ENCODE data around the gene NOX5. TPM values are rescaled to one million over a fixed set of nuclear protein-coding genes. Genes with fewer than 3 reads are reported as not detected.

Gene NOX5
- total and polyA plus RNA-seq, 2 of the 13 experiments (the other 11 are each of a cell fraction or from before 2014, with no cell fraction given): not detected

- no TSS peak for BruUV-seq (replicated peaks)
- FAIRE-seq: no peak
- Histone ChIP-seq H2AFZ (ENCODE audit: low read length) (no peak overlapping the region), H3K4me1 (ENCODE audit: insufficient read depth, low read length) (no peaks in the 10 kb centered on the region), H3K36me3 (replicated peaks in 1 of 2; ENCODE audit: control insufficient read depth in 1 of 2, insufficient read depth in 2 of 2, low read length in 2 of 2) (no peaks in the 10 kb centered on the region), H3K27me3 (ENCODE audit: control insufficient read depth in 1 of 2, insufficient read depth in 2 of 2, low read length in 2 of 2) (peaks cover 2 to 10% of the 10 kb centered on the region in 2 experiments; a peak in 2 of 5 replicates), H3K79me2 (ENCODE audit: insufficient read depth, low read length) (no peaks in the 10 kb centered on the region), H3K4me2 (ENCODE audit: low read depth, low read length) (no peak overlapping the region), H3K4me3 (replicated peaks in 1 of 3; ENCODE audit: insufficient read depth in 1 of 3, low read depth in 2 of 3, low read length in 3 of 3) (no peak overlapping the region), H4K20me1 (ENCODE audit: insufficient read depth, low read length) (no peaks in the 10 kb centered on the region), H3K27ac (ENCODE audit: extremely low read length, insufficient read depth, low read length) (no peak overlapping the region), H3K9ac (ENCODE audit: insufficient read depth, low read depth, low read length) (no peak overlapping the region), H3K9me3 (ENCODE audit: low read length) (no peaks in the 10 kb centered on the region)
- 28% methylated on average over 2 of the region's 2 CpGs for WGBS (ENCODE audit: low lambda C conversion rate)
- DNase-seq (ENCODE audit: low spot score): no peak
- intact Hi-C loops (cut with micrococcal nuclease; ENCODE audit: unreplicated experiment): no loop called here
- TF ChIP-seq GTF3A (CRISPR knock-in tag; conservative IDR thresholded peaks at IDR 0.05): no peak
- no peak for TF ChIP-seq ZNF512 (CRISPR knock-in tag; IDR thresholded peaks at IDR 0.05)
- TF ChIP-seq, protein P1, sequence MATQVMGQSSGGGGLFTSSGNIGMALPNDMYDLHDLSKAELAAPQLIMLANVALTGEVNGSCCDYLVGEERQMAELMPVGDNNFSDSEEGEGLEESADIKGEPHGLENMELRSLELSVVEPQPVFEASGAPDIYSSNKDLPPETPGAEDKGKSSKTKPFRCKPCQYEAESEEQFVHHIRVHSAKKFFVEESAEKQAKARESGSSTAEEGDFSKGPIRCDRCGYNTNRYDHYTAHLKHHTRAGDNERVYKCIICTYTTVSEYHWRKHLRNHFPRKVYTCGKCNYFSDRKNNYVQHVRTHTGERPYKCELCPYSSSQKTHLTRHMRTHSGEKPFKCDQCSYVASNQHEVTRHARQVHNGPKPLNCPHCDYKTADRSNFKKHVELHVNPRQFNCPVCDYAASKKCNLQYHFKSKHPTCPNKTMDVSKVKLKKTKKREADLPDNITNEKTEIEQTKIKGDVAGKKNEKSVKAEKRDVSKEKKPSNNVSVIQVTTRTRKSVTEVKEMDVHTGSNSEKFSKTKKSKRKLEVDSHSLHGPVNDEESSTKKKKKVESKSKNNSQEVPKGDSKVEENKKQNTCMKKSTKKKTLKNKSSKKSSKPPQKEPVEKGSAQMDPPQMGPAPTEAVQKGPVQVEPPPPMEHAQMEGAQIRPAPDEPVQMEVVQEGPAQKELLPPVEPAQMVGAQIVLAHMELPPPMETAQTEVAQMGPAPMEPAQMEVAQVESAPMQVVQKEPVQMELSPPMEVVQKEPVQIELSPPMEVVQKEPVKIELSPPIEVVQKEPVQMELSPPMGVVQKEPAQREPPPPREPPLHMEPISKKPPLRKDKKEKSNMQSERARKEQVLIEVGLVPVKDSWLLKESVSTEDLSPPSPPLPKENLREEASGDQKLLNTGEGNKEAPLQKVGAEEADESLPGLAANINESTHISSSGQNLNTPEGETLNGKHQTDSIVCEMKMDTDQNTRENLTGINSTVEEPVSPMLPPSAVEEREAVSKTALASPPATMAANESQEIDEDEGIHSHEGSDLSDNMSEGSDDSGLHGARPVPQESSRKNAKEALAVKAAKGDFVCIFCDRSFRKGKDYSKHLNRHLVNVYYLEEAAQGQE (IDR thresholded peaks at IDR 0.05; ENCODE audit: borderline replicate concordance in 1 of 2, low read depth in 1 of 2, low read length in 2 of 2): no peak
- no peak for TF ChIP-seq ZNF17 (CRISPR knock-in tag; IDR thresholded peaks at IDR 0.05)
- TF ChIP-seq MED13 (CRISPR knock-in tag; IDR thresholded peaks at IDR 0.05): no peak
- no peak for TF ChIP-seq PAF1 (CRISPR knock-in tag; IDR thresholded peaks at IDR 0.05)
- TF ChIP-seq SMARCE1 (IDR thresholded peaks at IDR 0.05; ENCODE audit: borderline replicate concordance): no peak
- TF ChIP-seq ZFP37 (CRISPR knock-in tag; IDR thresholded peaks at IDR 0.05; ENCODE audit: borderline replicate concordance): no peak
- TF ChIP-seq ZNF160 (CRISPR knock-in tag; IDR thresholded peaks at IDR 0.05): no peak
- TF ChIP-seq NFYB (CRISPR knock-in tag; IDR thresholded peaks at IDR 0.05): no peak
- TF ChIP-seq CENPT (CRISPR knock-in tag; IDR thresholded peaks at IDR 0.05; ENCODE audit: low read depth): no peak
- ChIA-PET CTCF (ENCODE audit: low intra/inter-chr PET ratio, low total read pairs) (no interaction called here), POLR2A (no interaction called here)
- ATAC-seq: no peak
- in situ Hi-C loops (cut with HindIII; ENCODE audit: extremely low pct_ligation_motif_present, low pct_unique_long_range_greater_than_20kb): no loop called here
Measured at GRCh38 chr15:69096626-69097025, 82.1 kb downstream of the NOX5 start.
